Mesenteric fat pad (tissue), 1 donor: ENCODE data around the gene C9orf50. TPM values are rescaled to one million over a fixed set of nuclear protein-coding genes. Genes with fewer than 3 reads are reported as not detected.
A peak's percentile ranks its signal among the peaks of the same experiment; 100 is the strongest.

Experiments used
- DNase-seq: peaks from one replicate; pipeline ENCODE4 v3.0.0-alpha.2; 2020; ENCODE audit warnings: low spot score
- total RNA-seq: library from RNA; stranded (reverse); fragmentation: NEBNext Ultra II Directional; extraction: Animal tissue kit (Norgen Biotek cat#: 25700); gene quantifications from one replicate; pipeline ENCODE4 v1.2.1, GENCODE V29; 2021
- donor health status: DM: yes; HTN: yes; CAD: no.

The C9orf50 gene
- total RNA-seq, 1 donor from 2014 or later = not detected

DNA sequence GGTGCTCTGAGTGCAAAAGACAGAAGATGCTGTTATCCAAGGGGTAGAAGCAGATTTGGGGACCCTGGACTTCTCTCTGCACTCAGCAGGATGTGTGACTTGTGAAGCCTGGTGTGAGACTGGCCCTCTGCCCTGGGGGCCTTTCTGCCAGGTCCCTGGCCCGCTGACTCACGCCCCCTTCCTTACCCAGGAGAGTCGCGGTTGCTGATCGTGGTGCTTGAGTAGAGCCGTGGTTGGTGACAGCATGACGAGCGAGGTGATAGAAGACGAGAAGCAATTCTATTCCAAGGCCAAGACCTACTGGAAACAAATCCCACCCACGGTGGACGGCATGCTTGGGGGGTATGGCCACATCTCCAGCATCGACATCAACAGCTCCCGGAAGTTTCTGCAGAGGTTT, 11.6 kb upstream of the C9orf50 start:
- DNase-seq = no peak

GRCh38 chr9:129631674-129632129, 10.8 kb upstream of the C9orf50 start:
- no peak for DNase-seq

GRCh38 chr9:129630967-129631673, 10.2 kb upstream of the C9orf50 start:
- DNase-seq = no peak

DNA sequence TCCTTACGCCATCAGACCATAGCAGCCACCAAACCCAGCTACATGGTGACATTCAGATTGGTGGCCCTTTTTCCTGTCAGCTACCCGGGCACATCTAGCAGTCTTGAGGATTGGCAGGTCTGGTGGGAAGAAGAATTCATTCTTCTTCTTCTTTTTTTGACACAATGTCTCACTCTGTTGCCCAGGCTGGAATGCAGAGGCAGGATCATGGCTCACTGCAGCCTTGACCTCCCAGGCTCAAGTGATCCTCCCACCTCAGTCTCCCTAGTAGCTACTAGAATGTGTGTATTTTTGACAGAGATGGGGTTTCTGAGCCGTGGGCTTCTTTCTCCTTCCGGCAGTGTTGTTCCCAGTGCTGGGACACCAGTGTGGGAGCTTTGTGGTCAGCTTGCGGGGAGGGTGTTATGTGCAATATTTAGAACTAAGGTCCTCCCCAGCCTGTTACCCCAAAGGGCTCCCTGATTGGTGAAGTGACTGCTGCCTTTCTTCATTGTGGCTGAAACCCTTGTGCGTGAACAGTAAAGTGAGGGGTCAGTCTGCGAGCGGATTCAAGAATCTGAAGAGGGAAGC, 8.4 kb upstream of the C9orf50 start:
- no peak for DNase-seq

GRCh38 chr9:129628709-129629108, 7.8 kb upstream of the C9orf50 start:
- no peak for DNase-seq

DNA sequence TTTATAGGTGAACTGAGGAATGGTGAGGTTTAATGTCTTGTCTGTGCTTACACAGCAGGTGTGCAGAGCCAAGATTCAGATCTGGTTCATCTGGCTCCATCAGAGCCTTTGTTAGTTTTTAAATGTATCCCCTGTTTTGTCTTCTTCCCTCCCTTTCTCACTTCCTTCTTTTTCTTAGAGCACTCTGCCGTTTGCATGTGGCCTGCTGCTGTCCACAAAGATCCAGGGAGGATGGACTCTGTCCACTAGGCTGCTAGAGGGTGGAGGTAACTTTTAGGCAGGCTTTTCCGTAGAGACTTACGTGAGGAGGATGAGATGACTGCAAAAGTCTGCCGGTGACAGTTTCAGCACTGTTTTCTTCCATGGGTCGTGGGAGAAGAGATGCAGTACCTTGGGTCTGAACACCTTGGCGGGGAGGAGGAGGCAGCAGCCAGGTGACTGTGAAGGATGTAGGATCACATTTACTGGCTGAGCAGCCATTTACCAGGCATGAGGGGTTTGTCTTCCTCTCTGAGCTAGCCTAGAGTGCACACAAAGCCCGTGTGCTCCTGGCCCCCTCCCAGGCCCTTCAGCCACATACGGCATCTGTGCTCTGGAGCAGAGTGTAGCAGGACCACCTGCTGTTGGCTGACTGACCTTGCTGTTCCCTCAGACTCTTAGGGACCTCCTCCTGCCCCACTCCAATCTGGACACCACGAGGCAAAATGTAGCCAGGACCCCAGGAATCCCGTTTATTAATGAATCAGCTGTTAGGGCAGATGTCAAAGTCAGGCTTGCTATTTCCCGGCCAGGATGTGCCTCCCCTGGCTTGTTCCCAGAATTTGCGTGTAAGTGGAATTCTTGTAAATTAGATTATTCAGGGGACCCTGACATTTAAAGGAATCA, 6.9 kb upstream of the C9orf50 start:
- no peak for DNase-seq

DNA sequence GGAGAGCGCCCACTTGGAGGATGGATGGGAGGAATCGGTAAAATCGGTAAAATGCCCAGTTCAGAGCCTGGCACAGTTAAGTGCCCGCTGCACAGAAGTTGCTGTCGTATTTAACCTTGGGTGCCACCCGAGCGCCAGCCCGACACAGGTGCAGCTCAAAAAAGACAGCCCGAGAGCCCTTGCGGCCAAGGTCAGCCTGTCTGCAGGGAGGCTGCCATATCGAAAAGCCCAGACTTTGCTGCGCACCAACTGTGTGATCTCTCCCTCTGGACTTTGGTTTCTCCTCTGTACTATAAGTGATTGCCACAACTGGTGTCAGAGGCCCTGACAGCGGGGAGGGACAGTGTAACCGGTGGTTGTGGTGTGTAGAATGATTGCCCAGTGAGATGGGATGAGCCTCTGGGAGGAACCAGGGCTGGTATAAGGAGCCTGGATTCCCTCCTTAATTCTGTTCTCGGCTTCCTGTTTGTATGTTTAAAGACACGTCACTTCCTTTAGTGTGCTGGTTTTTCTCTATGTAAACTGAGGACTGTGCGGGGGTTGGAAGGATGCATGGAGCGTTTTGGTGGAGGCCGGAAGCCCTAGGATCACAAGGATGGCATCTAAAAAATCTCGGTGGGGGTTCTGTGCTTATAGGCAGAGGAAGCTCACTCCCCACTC, 5.9 kb upstream of the C9orf50 start:
- DNase-seq = no peak

- DNase-seq = peak; percentile 97
Observed at GRCh38 chr9:129626079-129626624, 5.3 kb upstream of the C9orf50 start, which contains the start of gene NTMT1. TSS of gene NTMT1 (plus strand) at chr9:129626163. CDS start at chr9:129632704, 6,541 bp downstream.

GRCh38 chr9:129624947-129625346, 4.0 kb upstream of the C9orf50 start:
- DNase-seq = no peak

DNA sequence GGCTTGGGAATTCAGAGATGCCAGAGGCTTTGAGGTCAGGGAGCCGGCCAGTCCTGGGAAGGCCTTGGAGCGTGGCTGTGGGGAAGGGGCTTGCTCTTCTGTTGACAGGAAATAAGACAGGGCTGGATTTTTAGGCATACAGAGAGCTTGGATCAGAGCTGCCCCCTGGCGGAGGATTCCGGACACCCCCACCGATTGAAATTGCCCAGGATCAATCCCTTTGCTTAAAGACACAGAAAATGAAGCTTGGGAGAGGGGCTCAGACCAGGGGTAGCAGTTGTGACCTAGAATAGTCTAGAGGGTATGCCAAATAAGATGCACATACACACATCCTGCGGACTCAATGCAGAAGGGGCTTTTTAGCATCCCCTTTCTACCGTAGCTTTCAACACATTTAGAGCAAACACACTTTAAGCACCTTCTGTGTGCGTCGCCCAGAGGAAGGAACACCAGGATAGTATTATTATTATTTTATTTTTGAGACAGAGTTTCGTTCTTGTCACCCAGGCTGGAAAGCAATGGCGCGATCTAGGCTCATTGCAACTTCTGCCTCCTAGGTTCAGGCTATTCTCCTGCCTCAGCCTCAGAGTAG, 3.4 kb upstream of the C9orf50 start:
- no peak for DNase-seq

DNA sequence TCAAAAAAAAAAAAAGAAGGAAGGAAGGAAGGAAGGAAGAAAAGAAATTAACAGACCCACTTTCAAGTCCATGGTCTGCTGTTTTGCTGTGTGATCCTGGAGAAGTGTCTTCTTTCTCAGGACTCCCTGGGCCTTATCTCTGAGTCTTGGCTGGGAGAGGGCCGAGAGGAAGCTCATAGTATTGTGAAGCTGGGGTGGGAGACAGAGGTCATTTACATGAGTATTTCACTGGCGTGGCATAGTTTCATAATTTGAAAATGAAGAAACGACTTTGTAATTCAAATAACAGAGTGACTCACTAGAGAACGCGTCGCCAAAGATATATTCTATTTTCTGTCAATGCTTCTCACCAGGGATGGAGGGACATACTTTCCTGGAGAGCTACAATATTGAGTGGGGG, 2.4 kb upstream of the C9orf50 start:
- DNase-seq = no peak

DNA sequence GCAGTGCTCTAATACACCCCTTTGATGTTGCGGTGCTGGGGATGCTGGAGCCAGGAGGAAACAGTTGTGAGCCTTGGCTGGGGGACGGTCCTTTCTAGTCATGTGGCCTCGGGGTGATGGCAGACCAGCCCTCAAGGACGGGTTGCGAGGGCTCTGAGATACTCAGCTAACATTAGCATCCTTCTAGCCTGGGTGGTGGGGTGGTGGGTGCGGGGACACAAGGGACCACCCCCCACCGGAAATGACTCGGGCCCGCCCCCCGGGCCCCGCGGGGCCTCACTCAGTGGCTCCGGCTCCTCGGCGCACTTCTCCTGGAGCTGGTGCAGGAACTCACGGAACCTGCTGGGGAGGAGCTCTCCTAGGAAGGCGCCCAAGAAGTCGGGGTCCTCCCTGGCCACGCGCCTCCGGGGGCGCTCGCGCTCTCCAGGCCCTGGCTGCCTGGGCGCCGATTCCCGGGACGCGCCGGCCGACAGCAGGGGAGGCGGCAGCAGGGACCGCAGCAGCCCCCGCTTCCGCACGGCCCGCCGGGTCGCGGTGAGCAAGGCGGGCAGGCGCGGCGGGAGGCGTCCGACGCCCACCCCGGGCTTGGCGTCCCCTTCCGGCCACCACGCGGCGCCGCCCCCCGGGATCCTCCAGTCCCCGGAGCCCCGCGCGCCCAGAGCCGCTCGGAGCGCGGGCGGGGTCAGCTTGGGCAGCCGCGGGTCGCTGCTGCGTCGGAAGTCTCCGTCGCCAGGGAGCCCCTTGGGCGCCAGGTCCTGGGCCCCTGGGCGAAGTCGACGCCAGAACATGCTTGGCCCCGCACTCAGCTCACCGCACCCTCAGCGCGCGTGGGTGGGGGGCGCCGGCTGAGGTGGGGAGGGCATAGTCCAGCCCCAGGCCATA, 873 bp downstream of the C9orf50 start:
- no peak for DNase-seq

- no peak for DNase-seq
Observed at GRCh38 chr9:129617167-129617566, 3.7 kb downstream of the C9orf50 start.

- no peak for DNase-seq
Observed at GRCh38 chr9:129615407-129616285, 5.3 kb downstream of the C9orf50 start.

GRCh38 chr9:129614932-129615331, 6.0 kb downstream of the C9orf50 start:
- DNase-seq = no peak

DNA sequence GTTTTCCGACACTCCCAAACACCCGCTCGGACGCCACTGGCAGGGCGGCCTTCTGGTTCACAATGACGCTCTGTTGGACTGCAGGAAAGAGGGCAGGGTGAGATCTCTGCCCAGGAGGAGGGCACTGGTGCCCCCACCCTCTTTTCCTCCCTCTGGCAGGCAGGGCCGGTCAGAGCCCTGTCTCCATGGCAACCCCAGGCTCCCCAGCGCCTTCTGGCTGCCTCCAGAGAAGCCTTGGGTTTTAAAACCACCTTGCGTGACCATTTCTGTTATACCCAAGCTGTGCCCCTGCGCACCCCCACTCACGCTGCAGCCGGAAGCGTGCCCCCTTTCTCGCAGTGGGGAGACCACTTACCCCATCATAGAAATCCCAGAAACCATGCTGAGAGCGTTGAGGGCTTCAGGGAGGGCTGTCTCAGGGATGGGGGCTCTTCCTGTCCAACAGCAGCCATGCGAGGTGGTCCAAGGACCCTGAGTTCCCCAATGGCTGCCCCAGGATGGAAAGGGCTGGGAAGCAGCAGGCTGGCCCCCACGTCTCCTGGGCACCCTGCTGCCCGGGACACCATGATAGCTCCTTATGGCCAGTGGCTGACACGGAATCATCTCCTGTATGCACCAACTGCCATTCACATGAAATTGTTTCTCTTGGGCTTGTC, 7.3 kb downstream of the C9orf50 start:
- no peak for DNase-seq

- DNase-seq = no peak
Observed at GRCh38 chr9:129612815-129613519, 7.9 kb downstream of the C9orf50 start.

- no peak for DNase-seq
Observed at GRCh38 chr9:129612123-129612522, 8.8 kb downstream of the C9orf50 start.
